Uterus (tissue), 2 donors: ENCODE results near the gene KCNQ4.

Source experiments
- POLR2A ChIP-seq, 2 donors: fragments of 450-650 bp; IDR thresholded peaks; one replicate each; pipeline ENCODE4 v1.6.1; 2016; ENCODE audit warnings: antibody characterized with exemption in 2 of 2, mild to moderate bottlenecking in 1 of 2, moderate library complexity in 1 of 2
- TF ChIP-seq, protein P1 (sequence below), 4 experiments: fragments of 200-600 bp in 2 of 4; fragments of 450-650 bp in 2 of 4; sonication (generic) in 2 of 4; IDR thresholded peaks; one replicate each; pipeline ENCODE4 v1.5.1; 2016 to 2019; ENCODE audit warnings: antibody characterized with exemption in 4 of 4, mild to moderate bottlenecking in 2 of 4, moderate library complexity in 1 of 4

DNA sequence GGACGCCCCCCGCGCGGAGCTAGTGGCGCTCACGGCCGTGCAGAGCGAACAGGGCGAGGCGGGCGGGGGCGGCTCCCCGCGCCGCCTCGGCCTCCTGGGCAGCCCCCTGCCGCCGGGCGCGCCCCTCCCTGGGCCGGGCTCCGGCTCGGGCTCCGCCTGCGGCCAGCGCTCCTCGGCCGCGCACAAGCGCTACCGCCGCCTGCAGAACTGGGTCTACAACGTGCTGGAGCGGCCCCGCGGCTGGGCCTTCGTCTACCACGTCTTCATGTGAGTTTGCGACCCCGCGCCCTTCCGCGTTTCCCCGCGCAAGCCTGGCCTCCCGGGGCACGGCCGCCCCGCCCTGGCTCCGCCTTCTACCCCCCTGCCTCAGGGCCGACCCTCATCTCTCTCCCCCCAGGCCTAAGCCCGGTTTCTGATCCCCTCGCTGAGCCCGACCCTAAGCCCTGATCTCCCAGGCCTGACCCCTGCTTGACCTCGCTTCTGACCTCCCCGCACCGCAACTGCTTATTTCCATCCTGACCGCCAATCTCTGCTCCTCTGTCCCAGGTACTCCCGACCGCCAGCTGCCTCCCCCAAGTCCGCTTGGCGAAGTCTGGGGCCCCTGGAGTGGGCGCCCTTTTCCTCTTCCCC, 669 bp downstream of the KCNQ4 start:
- no peak for TF ChIP-seq POLR2A (IDR thresholded peaks at IDR 0.05)
- TF ChIP-seq, protein P1, sequence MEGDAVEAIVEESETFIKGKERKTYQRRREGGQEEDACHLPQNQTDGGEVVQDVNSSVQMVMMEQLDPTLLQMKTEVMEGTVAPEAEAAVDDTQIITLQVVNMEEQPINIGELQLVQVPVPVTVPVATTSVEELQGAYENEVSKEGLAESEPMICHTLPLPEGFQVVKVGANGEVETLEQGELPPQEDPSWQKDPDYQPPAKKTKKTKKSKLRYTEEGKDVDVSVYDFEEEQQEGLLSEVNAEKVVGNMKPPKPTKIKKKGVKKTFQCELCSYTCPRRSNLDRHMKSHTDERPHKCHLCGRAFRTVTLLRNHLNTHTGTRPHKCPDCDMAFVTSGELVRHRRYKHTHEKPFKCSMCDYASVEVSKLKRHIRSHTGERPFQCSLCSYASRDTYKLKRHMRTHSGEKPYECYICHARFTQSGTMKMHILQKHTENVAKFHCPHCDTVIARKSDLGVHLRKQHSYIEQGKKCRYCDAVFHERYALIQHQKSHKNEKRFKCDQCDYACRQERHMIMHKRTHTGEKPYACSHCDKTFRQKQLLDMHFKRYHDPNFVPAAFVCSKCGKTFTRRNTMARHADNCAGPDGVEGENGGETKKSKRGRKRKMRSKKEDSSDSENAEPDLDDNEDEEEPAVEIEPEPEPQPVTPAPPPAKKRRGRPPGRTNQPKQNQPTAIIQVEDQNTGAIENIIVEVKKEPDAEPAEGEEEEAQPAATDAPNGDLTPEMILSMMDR (IDR thresholded peaks at IDR 0.05), result no peak
